GM19099 (cell line): ENCODE results near the gene IL10RA.

ENCODE experiments used
- POLR2A ChIP-seq: IDR thresholded peaks from 3 replicates; pipeline ENCODE4 v1.6.1; 2011; ENCODE audit warnings: low read depth; ENCODE audit not compliant: insufficient read length; ENCODE audit errors: extremely low read depth

Gene IL10RA

DNA sequence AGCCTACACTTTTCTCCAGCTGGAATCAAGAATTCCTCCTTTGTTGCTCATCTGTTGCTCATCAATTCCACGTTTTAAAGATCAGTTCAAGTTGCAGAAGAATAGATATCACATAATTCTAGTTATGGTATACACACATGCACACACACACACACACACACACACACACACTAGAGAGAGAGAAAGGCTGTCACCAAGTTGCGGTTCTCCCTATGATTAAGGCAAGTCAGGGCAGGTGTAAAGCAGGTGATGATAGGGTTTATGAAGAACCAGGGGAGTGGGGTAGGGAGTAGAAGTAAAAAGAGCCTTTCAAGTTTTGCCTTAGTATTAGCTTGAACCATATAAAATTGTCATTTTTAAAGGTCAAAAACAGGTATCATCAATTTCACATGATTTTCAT is 59.0 kb downstream of the IL10RA start:
- TF ChIP-seq POLR2A = no peak

DNA sequence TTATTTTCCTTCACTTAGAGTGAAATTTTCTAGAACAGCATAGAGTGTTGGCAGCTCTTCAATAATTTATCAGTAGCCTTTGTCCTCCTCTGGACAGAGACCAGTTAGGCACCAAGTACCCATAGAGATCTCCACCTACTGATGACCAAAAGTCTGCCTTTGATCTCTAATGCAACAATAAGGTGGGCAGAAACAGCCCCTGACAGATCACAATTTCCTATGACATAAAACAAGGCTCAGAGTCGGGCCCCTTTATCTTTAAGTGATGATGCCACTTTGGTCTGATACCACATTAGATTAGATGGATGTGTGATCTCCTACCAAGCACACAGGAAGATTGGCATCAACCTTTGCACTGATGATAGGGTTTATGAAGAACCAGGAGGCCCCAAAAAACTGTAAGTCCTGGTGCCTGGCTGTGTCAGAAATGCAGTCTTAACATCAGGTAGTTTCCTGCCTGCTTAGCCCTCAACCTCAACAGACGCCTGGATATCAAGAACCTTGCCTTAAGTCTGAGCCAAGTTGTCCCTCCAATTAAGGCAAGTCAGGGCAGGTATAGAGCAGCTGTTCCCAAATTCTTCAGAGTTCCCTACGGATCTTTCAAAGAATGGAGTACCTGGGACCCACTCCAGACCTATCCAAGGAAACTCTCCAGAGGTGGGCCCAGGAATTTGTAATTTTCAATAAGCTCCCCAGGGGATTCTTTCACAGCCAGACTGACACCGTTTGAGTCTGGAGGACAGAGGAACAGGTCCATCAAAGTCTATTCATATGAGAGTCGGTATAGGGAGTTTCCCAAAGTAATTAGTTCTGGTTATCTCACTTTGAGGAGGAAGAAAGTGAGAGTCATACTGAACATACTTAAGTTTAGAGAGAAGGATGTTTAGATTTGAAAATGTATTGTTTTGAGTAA is 60.1 kb downstream of the IL10RA start:
- TF ChIP-seq POLR2A = no peak

DNA sequence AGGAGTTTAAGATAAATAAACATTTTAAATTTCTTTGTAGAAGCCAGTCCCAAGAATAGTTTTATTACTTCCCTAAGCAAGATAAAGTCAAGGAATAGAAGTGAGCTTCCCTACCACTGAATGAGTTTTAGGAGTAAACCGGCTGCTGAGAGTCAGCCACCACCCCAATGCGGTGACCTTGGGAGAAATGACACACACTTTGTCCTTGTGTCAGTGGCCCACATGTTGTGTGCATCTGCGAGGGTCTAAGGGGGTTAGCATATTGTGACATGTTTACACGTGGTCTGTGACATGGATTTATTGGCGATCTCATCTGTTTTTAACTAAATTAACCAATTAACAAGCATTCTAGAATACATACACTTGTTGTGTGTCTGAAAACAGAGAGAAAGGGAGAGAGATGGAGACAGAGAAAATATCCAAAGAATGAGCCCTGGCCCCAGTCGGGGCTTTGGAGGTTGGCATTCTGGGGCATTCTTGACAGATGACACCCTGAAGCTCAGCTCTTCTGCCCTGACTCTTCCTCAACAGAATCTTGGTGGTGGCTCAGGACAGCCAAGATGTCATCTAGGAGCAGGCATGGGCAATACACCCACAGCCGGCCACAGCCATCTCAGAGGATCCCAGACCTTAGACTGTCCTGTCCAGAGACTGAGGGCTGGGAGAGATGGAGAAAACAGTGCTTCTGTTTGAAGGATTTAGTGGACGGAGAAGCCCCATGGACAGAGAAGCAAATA is 60.9 kb downstream of the IL10RA start:
- no peak for TF ChIP-seq POLR2A

DNA sequence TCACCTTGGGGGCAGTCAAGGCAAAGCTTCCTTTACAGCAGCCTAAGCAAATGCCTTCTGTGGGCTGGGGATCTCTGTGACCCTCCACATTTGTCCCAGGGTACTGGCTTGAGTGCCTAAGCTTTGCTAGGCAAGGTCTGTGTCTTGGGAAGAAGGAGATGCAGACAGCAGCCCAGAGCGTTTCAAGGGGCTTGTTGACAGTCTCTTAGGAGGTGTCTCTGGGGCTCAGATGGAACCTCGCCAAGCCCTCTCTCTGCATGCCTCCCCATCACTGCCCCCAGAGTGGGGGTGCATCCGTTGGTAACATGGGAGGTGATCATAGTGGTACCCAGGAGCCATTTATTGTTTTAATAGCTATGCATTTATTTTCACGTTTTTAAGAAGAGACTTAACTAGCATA is 61.6 kb downstream of the IL10RA start:
- TF ChIP-seq POLR2A = no peak

DNA sequence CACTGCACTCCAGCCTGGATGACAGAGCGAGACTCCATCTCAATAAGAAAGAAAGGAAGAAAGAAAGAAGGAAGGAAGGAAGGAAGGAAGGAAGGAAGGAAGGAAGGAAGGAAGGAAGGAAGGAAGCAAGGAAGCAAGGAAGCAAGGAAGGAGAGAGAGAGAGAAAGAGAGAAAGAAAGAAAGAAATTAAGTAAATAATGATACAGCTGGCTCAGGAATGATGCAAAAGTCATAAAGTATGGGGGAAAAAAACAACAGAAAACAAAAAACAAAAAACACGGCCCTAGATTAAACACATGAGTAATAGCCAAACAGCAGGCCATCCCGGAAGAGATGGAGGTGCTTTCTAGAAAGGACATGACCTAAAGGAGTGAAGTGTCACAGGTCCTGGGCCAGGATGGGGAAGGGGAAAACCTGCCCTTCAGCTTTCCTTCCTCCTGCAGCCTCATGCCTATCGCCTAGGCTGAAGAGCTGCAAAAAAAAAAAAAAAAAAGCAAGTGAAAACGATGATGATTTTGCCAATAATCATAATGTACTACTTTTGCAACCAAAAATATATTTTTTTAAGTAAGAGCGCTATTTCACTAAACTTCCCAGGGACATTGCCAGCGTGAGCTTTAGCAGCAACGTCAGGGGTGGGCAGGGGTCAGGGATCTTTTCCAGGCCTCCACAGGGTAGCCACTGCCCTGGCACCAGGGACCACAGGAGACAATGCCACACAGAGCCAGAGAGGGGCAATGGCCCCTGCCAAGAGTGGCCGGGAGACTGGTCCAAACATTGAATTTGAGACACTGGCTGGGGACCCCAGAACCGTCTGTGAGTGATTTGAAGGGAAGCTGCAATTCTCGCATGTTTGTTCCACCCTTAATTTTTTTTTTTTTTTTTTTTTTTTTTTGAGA is 62.5 kb downstream of the IL10RA start:
- TF ChIP-seq POLR2A = no peak

DNA sequence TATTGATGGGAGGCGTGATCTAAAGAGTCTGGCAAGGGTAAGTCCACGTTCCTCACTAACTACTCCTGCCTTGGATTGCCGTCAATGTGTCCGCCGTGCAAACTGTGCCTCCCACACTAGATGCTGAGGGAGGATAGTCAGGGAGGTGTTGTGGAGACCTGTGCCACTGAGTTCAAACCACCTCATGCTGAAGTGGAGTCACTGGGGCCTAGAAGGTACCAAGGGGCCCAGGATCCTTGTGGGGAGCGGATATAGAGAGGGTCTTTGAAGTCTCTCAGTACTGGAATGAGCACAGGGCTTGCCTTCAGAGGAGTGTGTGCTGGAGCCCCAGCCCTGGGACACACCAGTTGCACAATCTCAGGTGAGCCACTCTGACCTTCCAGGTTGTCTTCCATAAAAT is 63.6 kb downstream of the IL10RA start:
- TF ChIP-seq POLR2A = no peak

DNA sequence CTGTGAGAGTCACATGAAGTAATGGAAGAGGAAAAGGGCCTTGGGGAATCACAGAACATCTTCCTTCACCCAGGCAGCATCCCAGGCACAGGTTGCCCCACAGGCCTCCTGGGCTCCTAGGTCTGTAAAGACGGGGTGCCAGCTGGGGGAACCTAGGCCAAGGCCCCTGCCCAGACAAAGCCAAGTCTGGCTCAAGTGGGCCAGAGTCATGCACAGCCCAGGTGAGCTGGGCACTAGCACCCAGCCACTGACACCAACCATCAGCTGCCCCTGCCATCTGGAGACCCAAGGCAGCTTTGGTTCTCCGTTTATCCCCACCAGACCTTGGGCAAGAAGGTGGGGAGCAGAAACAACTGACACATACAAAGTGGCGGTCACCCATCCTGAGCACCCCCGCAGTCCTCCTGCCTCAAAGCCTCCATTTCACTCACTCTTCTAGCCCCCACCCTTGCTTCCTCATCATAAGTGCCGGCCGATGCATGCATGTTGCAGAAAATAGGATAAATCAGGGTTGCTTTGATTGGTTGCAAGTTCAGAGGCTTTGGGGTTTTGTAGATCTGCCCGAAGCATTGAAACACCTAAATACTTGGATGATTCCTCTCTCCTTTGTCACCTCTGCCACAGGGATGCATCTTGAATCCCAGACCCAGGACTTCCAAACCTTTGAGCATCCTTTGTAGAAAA is 64.2 kb downstream of the IL10RA start:
- TF ChIP-seq POLR2A = no peak
